C4-2B (cell line): ENCODE measurements around the gene IGFBP3.

ENCODE experiments used
- CTCF ChIP-seq: fragments of 450-650 bp; conservative IDR thresholded peaks from 2 replicates; pipeline ENCODE4 v1.5.1; 2017; ENCODE audit warnings: mild to moderate bottlenecking
- ZFX ChIP-seq: fragments of 450-650 bp; IDR thresholded peaks from 2 replicates; pipeline ENCODE4 v1.6.1; 2017

GRCh38 chr7:45940939-45941338 lies 19.9 kb upstream of the IGFBP3 start:
- TF ChIP-seq CTCF (no peak), ZFX (no peak)
